IMR-90 (cell line): ENCODE measurements around the gene KCNAB2. TPM values are rescaled to one million over a fixed set of nuclear protein-coding genes. Genes with fewer than 3 reads are reported as not detected.

Experiments used
- ATAC-seq: fragments of 200-7000 bp; cut with Tn5 transposase; 2 replicates; pipeline ENCODE4 v1.9.1; 2020; ENCODE audit warnings: low read depth, mild to moderate bottlenecking, moderate library complexity
- BruUV-seq: library from RNA; stranded (reverse); fragments of 400-500 nt; replicated peaks from 2 replicates; lab custom pipeline; 2021; lab: Mats Ljungman, UMichigan
- CTCF ChIA-PET: fragments of 300-600 bp; formaldehyde crosslinking; extraction: SDS; loops from one replicate; lab custom pipeline; 2021; ENCODE audit warnings: antibody characterized with exemption; lab: Yijun Ruan, JAX
- POLR2A ChIA-PET: fragments of 300-600 bp; sonication (Branson Sonifier 250); formaldehyde crosslinking; loops from one replicate; lab custom pipeline; 2022; ENCODE audit warnings: antibody characterized with exemption; ENCODE audit not compliant: unreplicated experiment; lab: Charles Lee
- DNase-seq: peaks from one replicate; pipeline ENCODE4 v3.0.0; 2013
- H2AFZ ChIP-seq: replicated peaks from 2 replicates; pipeline ENCODE3; 2013; ENCODE audit warnings: low read length, mild to moderate bottlenecking; ENCODE audit not compliant: poor library complexity
- H2AK5ac ChIP-seq: 2 replicates; pipeline ENCODE4 v1.6.1; 2013; ENCODE audit warnings: low read depth, low read length, inconsistent platforms
- H2AK9ac ChIP-seq: replicated peaks from 2 replicates; pipeline ENCODE3; 2013; ENCODE audit warnings: mild to moderate bottlenecking, low read depth, low read length, moderate library complexity; ENCODE audit not compliant: poor library complexity
- H2BK120ac ChIP-seq: 2 replicates; pipeline ENCODE4 v1.6.1; 2013; ENCODE audit warnings: low read depth, low read length, inconsistent platforms
- H2BK15ac ChIP-seq: 3 replicates; pipeline ENCODE4 v1.6.1; 2013; ENCODE audit warnings: low read depth, low read length, inconsistent platforms
- H2BK20ac ChIP-seq: 2 replicates; pipeline ENCODE4 v1.6.1; 2013; ENCODE audit warnings: low read depth, mild to moderate bottlenecking, inconsistent platforms, low read length, moderate library complexity
- H2BK5ac ChIP-seq: 2 replicates; pipeline ENCODE4 v1.6.1; 2013; ENCODE audit warnings: mild to moderate bottlenecking, low read depth, low read length, inconsistent platforms; ENCODE audit not compliant: poor library complexity, severe bottlenecking
- H3K14ac ChIP-seq: replicated peaks from 2 replicates; pipeline ENCODE4 v1.6.1; 2013; ENCODE audit warnings: low read depth, low read length, inconsistent platforms
- H3K18ac ChIP-seq: 2 replicates; pipeline ENCODE4 v1.6.1; 2013; ENCODE audit warnings: low read depth, low read length, control low read depth
- H3K23ac ChIP-seq: 2 replicates; pipeline ENCODE4 v1.6.1; 2013; ENCODE audit warnings: low read depth, low read length, inconsistent platforms
- H3K27ac ChIP-seq: 2 replicates; pipeline ENCODE4 v1.5.1; 2013; ENCODE audit warnings: mild to moderate bottlenecking, control low read depth, low read length; ENCODE audit not compliant: insufficient read depth
- H3K27me3 ChIP-seq: 2 replicates; pipeline ENCODE4 v1.6.1; 2013; ENCODE audit warnings: low read length; ENCODE audit not compliant: control insufficient read depth, insufficient read depth
- H3K36me3 ChIP-seq: 2 replicates; pipeline ENCODE4 v1.6.1; 2013; ENCODE audit warnings: low read length, mixed read lengths; ENCODE audit not compliant: control insufficient read depth, insufficient read depth
- H3K4ac ChIP-seq: 2 replicates; pipeline ENCODE4 v1.6.1; 2013; ENCODE audit warnings: low read depth, low read length, inconsistent platforms
- H3K4me1 ChIP-seq: 2 replicates; pipeline ENCODE4 v1.6.1; 2013; ENCODE audit warnings: low read length, mixed read lengths; ENCODE audit not compliant: control insufficient read depth, insufficient read depth
- H3K4me2 ChIP-seq: 2 replicates; pipeline ENCODE4 v1.6.1; 2013; ENCODE audit warnings: low read depth, mild to moderate bottlenecking, control low read depth, low read length, moderate library complexity
- H3K4me3 ChIP-seq: 2 replicates; pipeline ENCODE4 v1.5.1; 2013; ENCODE audit warnings: low read depth, mild to moderate bottlenecking, control low read depth, low read length, moderate library complexity; ENCODE audit not compliant: insufficient read depth
- H3K56ac ChIP-seq: 2 replicates; pipeline ENCODE4 v1.6.1; 2013; ENCODE audit warnings: low read length, inconsistent platforms; ENCODE audit not compliant: insufficient read depth; ENCODE audit errors: extremely low read depth
- H3K79me1 ChIP-seq, 2 experiments: 2 replicates each; pipeline ENCODE4 v1.6.1; 2013; ENCODE audit warnings: low read length in 2 of 2, inconsistent platforms in 1 of 2, low read depth in 1 of 2
- H3K9ac ChIP-seq: 2 replicates; pipeline ENCODE4 v1.6.1; 2013; ENCODE audit warnings: low read depth, low read length, control low read depth
- H3K9me1 ChIP-seq: 2 replicates; pipeline ENCODE4 v1.6.1; 2013; ENCODE audit warnings: low read length, inconsistent platforms; ENCODE audit not compliant: insufficient read depth
- H3K9me3 ChIP-seq: 2 replicates; pipeline ENCODE4 v1.6.1; 2013; ENCODE audit warnings: low read length; ENCODE audit not compliant: control insufficient read depth, insufficient read depth
- H4K20me1 ChIP-seq: 2 replicates; pipeline ENCODE4 v1.6.1; 2013; ENCODE audit warnings: low read length, inconsistent platforms; ENCODE audit not compliant: insufficient read depth
- H4K5ac ChIP-seq: 2 replicates; pipeline ENCODE4 v1.6.1; 2013; ENCODE audit warnings: mild to moderate bottlenecking, low read depth, low read length, control low read depth
- H4K8ac ChIP-seq, 2 experiments: 2 replicates each; pipeline ENCODE4 v1.6.1; 2013; ENCODE audit warnings: low read depth in 2 of 2, low read length in 2 of 2, control low read depth in 1 of 2, inconsistent platforms in 1 of 2
- H4K91ac ChIP-seq: 2 replicates; pipeline ENCODE4 v1.6.1; 2013; ENCODE audit warnings: low read depth, low read length, inconsistent platforms; ENCODE audit not compliant: insufficient read depth
- CHD1 ChIP-seq: IDR thresholded peaks from 2 replicates; pipeline ENCODE4 v1.6.1; 2012; ENCODE audit warnings: low read depth, low read length, improper control_type of control experiment
- MAFK ChIP-seq: IDR thresholded peaks from 2 replicates; pipeline ENCODE4 v1.6.1; 2012; ENCODE audit warnings: low read depth, low read length, improper control_type of control experiment
- MAZ ChIP-seq: IDR thresholded peaks from 2 replicates; pipeline ENCODE4 v1.6.1; 2012; ENCODE audit warnings: low read depth, mild to moderate bottlenecking, low read length, improper control_type of control experiment, moderate library complexity, borderline replicate concordance
- MXI1 ChIP-seq: IDR thresholded peaks from 2 replicates; pipeline ENCODE4 v1.6.1; 2012; ENCODE audit warnings: low read depth, mild to moderate bottlenecking, low read length, moderate library complexity, borderline replicate concordance
- POLR2A ChIP-seq: IDR thresholded peaks from 2 replicates; pipeline ENCODE4 v1.6.1; 2012; ENCODE audit warnings: mild to moderate bottlenecking, low read depth, low read length
- RAD21 ChIP-seq: IDR thresholded peaks from 2 replicates; pipeline ENCODE4 v1.6.1; 2012; ENCODE audit warnings: low read length, improper control_type of control experiment
- RCOR1 ChIP-seq: IDR thresholded peaks from 2 replicates; pipeline ENCODE4 v1.6.1; 2012; ENCODE audit warnings: mild to moderate bottlenecking, low read length, improper control_type of control experiment; ENCODE audit not compliant: insufficient replicate concordance
- SMC3 ChIP-seq: fragments of 150-350 bp; IDR thresholded peaks from 2 replicates; pipeline ENCODE4 v1.6.1; 2016; ENCODE audit warnings: low read depth, mild to moderate bottlenecking, antibody characterized with exemption, low read length, moderate library complexity
- WGBS, 2 experiments: methylation state at CpG; one replicate each; pipeline versions ENCODE4 v1.1.5 to v1.1.7; 2013; ENCODE audit warnings: missing lambda C conversion rate in 2 of 2; ENCODE audit not compliant: insufficient read length in 1 of 2; ENCODE audit errors: extremely low coverage in 2 of 2; 5-methylcytosine and 5-hydroxymethylcytosine counted together
- dilution Hi-C: fragments of 300-500 bp; cut with HindIII; formaldehyde crosslinking; loops from one replicate; pipeline ENCODE4 v1.14.3; 2018; ENCODE audit warnings: low sequenced_read_pairs; ENCODE audit not compliant: unreplicated experiment
- in situ Hi-C: fragments of 300-500 bp; cut with MboI; formaldehyde crosslinking; loops from 3 replicates; pipeline ENCODE4 v1.14.3; 2019; ENCODE audit warnings: low sequenced_read_pairs, inconsistent platforms, mixed read lengths
- intact Hi-C: fragments of 100-400 bp; cut with micrococcal nuclease; formaldehyde crosslinking; loops from 2 replicates; pipeline ENCODE4 v1.10.0; 2022
- polyA plus RNA-seq, 3 experiments: library from polyadenylated mRNA; depleted of rRNA; stranded (reverse); fragments of >200 nt; gene quantifications; 2 replicates each; pipeline ENCODE4 v1.2.3, GENCODE V29; 2012; ENCODE audit warnings: low replicate concordance in 1 of 3
- total RNA-seq: library from RNA; depleted of rRNA; stranded (reverse); fragments of >200 nt; gene quantifications from 2 replicates; pipeline ENCODE4 v1.2.3, GENCODE V29; 2012
- TF ChIP-seq, protein P1 (sequence below): fragments of 150-350 bp; IDR thresholded peaks from 2 replicates; pipeline ENCODE4 v1.6.1; 2017; ENCODE audit warnings: mild to moderate bottlenecking, antibody characterized with exemption, low read length, low read depth

Gene KCNAB2
- total and polyA plus RNA-seq, 2 of the 4 experiments (the other 2 are of a cell fraction) = 1.3 to 4.2 TPM

GRCh38 chr1:6111991-6112689, 66.5 kb downstream of the KCNAB2 start:
- no peaks in the 10 kb centered on the region for H3K36me3 ChIP-seq
- no peak overlapping the region for H4K5ac ChIP-seq
- H2AFZ ChIP-seq = no peak overlapping the region
- no peak overlapping the region for H3K18ac ChIP-seq
- no peak overlapping the region for H3K27ac ChIP-seq
- ChIA-PET POLR2A (no interaction called here), CTCF (no interaction called here)
- no peak overlapping the region for H3K4ac ChIP-seq
- no peak overlapping the region for H2AK9ac ChIP-seq
- no peaks in the 10 kb centered on the region for H3K9me1 ChIP-seq
- in situ Hi-C loops = no loop called here
- no peak overlapping the region for H3K4me2 ChIP-seq
- TF ChIP-seq, protein P1, sequence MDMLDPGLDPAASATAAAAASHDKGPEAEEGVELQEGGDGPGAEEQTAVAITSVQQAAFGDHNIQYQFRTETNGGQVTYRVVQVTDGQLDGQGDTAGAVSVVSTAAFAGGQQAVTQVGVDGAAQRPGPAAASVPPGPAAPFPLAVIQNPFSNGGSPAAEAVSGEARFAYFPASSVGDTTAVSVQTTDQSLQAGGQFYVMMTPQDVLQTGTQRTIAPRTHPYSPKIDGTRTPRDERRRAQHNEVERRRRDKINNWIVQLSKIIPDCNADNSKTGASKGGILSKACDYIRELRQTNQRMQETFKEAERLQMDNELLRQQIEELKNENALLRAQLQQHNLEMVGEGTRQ = no peak
- no peak for TF ChIP-seq RAD21
- TF ChIP-seq MAZ = no peak
- TF ChIP-seq RCOR1 = no peak
- no peak for TF ChIP-seq MXI1
- no peak for TF ChIP-seq SMC3
- no peak for TF ChIP-seq CHD1
- no peak for TF ChIP-seq POLR2A
- no peak for TF ChIP-seq MAFK
- intact Hi-C loops = no loop called here
- no peak overlapping the region for H3K4me3 ChIP-seq
- H3K79me1 ChIP-seq = no peaks in the 10 kb centered on the region
- H3K14ac ChIP-seq = no peak overlapping the region
- H2AK5ac ChIP-seq = no peak overlapping the region
- H2BK120ac ChIP-seq = no peak overlapping the region
- peaks cover 4% of the 10 kb centered on the region for H3K4me1 ChIP-seq
- H3K27me3 ChIP-seq = peaks cover 11% of the 10 kb centered on the region; the same call in 1 of the 2 replicates
- no peak overlapping the region for H4K91ac ChIP-seq
- H3K56ac ChIP-seq = no peak overlapping the region
- H2BK20ac ChIP-seq = no peak overlapping the region
- H2BK15ac ChIP-seq = no peak overlapping the region
- no peaks in the 10 kb centered on the region for H4K20me1 ChIP-seq
- H3K9ac ChIP-seq = no peak overlapping the region
- 81% methylated on average over 7 of the region's 13 CpGs; no CpG with 5 or more reads in 1 of the 2 experiments for WGBS, 2 experiments
- H2BK5ac ChIP-seq = no peak overlapping the region
- dilution Hi-C loops = no loop called here
- no peak overlapping the region for H4K8ac ChIP-seq
- H3K23ac ChIP-seq = no peak overlapping the region
- no TSS peak for BruUV-seq
- H3K9me3 ChIP-seq = peaks cover 4% of the 10 kb centered on the region
- no peak for ATAC-seq
- no peak for DNase-seq
